MM.1S (cell line): ENCODE results near the gene OSMR.

Source experiments
- EZH2 ChIP-seq: fragments of 300-600 bp; sonication (generic); optimal IDR thresholded peaks from 2 replicates; pipeline ENCODE3; 2017; ENCODE audit warnings: low read depth, mild to moderate bottlenecking, antibody characterized with exemption, low read length, mixed read lengths
- TF ChIP-seq, protein P1 (sequence below): fragments of 300-600 bp; sonication (generic); IDR thresholded peaks from 2 replicates; pipeline ENCODE4 v1.5.1; 2016; ENCODE audit warnings: antibody characterized with exemption, low read length, mixed read lengths

GRCh38 chr5:38837416-38837815 is 8.4 kb upstream of the OSMR start:
- TF ChIP-seq, protein P1, sequence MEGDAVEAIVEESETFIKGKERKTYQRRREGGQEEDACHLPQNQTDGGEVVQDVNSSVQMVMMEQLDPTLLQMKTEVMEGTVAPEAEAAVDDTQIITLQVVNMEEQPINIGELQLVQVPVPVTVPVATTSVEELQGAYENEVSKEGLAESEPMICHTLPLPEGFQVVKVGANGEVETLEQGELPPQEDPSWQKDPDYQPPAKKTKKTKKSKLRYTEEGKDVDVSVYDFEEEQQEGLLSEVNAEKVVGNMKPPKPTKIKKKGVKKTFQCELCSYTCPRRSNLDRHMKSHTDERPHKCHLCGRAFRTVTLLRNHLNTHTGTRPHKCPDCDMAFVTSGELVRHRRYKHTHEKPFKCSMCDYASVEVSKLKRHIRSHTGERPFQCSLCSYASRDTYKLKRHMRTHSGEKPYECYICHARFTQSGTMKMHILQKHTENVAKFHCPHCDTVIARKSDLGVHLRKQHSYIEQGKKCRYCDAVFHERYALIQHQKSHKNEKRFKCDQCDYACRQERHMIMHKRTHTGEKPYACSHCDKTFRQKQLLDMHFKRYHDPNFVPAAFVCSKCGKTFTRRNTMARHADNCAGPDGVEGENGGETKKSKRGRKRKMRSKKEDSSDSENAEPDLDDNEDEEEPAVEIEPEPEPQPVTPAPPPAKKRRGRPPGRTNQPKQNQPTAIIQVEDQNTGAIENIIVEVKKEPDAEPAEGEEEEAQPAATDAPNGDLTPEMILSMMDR: no peak
- TF ChIP-seq EZH2: no peak
